ENCODE data around the gene LIPC. TPM values are rescaled to one million over a fixed set of nuclear protein-coding genes. Genes with fewer than 3 reads are reported as not detected.

The LIPC gene
- total and polyA plus RNA-seq, 9 of the 15 experiments (the other 6 are each of a cell fraction or from before 2014, with no cell fraction given) = 0.07 to 0.41 (median 0.11) TPM; not detected in 2

DNA sequence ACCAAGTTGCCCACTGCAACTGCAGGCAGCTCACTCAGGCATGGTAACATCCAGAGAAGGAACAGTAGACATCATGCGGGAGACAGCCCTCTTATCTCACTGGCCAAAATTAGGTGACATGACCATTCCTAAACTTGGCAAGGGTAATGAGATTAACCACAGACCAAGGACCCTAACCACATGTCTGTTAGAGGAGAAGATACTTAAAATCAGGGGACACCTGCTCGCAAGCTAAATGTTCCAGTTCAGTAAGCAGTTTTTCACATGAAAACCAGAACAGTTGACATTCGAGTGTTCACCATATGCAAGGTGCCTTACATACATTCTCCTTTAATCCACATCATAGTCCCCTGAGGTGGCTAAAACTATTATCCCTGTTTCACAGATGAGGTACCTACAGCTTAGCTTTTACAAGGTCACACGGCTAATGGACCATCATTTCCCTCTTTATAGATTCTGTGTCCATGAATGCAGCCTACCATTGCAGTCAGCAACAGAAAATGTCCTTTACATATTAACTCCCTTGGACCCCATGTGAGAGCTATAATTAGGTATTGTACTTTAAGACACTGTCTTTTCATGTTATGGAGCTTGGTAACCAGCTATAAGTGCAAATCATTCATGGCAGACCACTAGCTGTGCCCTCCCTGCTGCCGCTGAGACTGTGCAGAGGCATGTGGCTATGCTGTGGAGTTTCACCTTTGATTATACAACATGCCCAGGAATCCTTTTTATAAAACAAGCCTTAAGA, 154.1 kb downstream of the LIPC start (continued):
- TF ChIP-seq MIER1 (IDR thresholded peaks at IDR 0.05; ENCODE audit: low read depth) = no peak
- TF ChIP-seq, protein P1, sequence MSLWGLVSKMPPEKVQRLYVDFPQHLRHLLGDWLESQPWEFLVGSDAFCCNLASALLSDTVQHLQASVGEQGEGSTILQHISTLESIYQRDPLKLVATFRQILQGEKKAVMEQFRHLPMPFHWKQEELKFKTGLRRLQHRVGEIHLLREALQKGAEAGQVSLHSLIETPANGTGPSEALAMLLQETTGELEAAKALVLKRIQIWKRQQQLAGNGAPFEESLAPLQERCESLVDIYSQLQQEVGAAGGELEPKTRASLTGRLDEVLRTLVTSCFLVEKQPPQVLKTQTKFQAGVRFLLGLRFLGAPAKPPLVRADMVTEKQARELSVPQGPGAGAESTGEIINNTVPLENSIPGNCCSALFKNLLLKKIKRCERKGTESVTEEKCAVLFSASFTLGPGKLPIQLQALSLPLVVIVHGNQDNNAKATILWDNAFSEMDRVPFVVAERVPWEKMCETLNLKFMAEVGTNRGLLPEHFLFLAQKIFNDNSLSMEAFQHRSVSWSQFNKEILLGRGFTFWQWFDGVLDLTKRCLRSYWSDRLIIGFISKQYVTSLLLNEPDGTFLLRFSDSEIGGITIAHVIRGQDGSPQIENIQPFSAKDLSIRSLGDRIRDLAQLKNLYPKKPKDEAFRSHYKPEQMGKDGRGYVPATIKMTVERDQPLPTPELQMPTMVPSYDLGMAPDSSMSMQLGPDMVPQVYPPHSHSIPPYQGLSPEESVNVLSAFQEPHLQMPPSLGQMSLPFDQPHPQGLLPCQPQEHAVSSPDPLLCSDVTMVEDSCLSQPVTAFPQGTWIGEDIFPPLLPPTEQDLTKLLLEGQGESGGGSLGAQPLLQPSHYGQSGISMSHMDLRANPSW (CRISPR knock-in tag; IDR thresholded peaks at IDR 0.05) = no peak
- no peak for TF ChIP-seq ZNF175 (CRISPR knock-in tag; IDR thresholded peaks at IDR 0.05; ENCODE audit: low read depth)
- TF ChIP-seq LCOR (CRISPR knock-in tag; IDR thresholded peaks at IDR 0.05) = 0 out of 2 replicates have a peak, but pooled peaks have one; percentile 68
- TF ChIP-seq NFXL1 (CRISPR knock-in tag; IDR thresholded peaks at IDR 0.05) = no peak

DNA sequence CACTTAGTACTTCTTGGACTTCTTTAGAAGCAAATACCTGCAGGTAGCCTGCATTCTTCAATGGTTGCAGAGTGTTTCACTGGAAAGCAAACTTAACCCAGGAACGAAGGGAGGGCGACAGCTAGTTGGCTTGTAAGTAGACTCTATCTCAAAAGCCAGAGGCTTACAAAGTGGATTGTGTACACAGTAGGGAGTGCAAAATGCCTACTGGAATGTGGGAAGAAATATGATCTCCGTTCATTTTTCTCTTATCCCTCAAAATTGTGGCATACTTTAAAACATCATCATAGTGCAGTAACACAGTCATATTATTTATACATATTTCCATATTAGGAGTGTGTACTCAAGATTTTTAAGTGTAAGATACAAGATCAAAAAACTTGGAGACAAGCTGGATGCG, 155.7 kb downstream of the LIPC start:
- in situ Hi-C loops (cut with MboI) (no loop called here), intact Hi-C loops (cut with micrococcal nuclease) (no loop called here)
- TF ChIP-seq ZNF76 (CRISPR knock-in tag; IDR thresholded peaks at IDR 0.05; ENCODE audit: borderline replicate concordance) = no peak
- TF ChIP-seq, protein P2, sequence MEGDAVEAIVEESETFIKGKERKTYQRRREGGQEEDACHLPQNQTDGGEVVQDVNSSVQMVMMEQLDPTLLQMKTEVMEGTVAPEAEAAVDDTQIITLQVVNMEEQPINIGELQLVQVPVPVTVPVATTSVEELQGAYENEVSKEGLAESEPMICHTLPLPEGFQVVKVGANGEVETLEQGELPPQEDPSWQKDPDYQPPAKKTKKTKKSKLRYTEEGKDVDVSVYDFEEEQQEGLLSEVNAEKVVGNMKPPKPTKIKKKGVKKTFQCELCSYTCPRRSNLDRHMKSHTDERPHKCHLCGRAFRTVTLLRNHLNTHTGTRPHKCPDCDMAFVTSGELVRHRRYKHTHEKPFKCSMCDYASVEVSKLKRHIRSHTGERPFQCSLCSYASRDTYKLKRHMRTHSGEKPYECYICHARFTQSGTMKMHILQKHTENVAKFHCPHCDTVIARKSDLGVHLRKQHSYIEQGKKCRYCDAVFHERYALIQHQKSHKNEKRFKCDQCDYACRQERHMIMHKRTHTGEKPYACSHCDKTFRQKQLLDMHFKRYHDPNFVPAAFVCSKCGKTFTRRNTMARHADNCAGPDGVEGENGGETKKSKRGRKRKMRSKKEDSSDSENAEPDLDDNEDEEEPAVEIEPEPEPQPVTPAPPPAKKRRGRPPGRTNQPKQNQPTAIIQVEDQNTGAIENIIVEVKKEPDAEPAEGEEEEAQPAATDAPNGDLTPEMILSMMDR (IDR thresholded peaks at IDR 0.05 in 2 of 3, conservative IDR thresholded peaks at IDR 0.05 in 1 of 3; ENCODE audit: insufficient read depth in 2 of 3, low read depth in 1 of 3, low read length in 3 of 3) = no peak
- no peak for TF ChIP-seq ADNP (tag; IDR thresholded peaks at IDR 0.05)
- TF ChIP-seq GTF2E2 (tag; IDR thresholded peaks at IDR 0.05) = no peak
- ChIA-PET CTCF (ENCODE audit: low intra/inter-chr PET ratio) (no interaction called here), POLR2A (no interaction called here)
- Histone ChIP-seq H3K9me1 (ENCODE audit: control insufficient read depth, insufficient read depth, low read length) (no peaks in the 10 kb centered on the region), H3K9ac (ENCODE audit: insufficient read depth in 1 of 2, low read depth in 2 of 2, low read length in 2 of 2) (no peak overlapping the region), H3K4me3 (no peak overlapping the region), H3K79me2 (ENCODE audit: control insufficient read depth, insufficient read depth, low read length) (no peaks in the 10 kb centered on the region), H4K20me1 (replicated peaks; ENCODE audit: control insufficient read depth, insufficient read depth, low read length) (no peaks in the 10 kb centered on the region), H3K36me3 (ENCODE audit: control insufficient read depth, insufficient read depth, low read length) (no peaks in the 10 kb centered on the region), H3K9me3 (replicated peaks; ENCODE audit: control insufficient read depth, insufficient read depth, low read depth, low read length) (no peaks in the 10 kb centered on the region; the same call in 1 of the 2 replicates), H3K27me3 (ENCODE audit: control insufficient read depth in 2 of 2, insufficient read depth in 2 of 2, low read length in 2 of 2) (no peaks in the 10 kb centered on the region), H3K4me2 (ENCODE audit: insufficient read depth, low read length) (no peak overlapping the region), H3K27ac (ENCODE audit: extremely low read depth, low read depth, low read length) (no peak overlapping the region), H3K4me1 (replicated peaks in 1 of 2; ENCODE audit: control insufficient read depth in 2 of 2, insufficient read depth in 2 of 2, low read length in 2 of 2) (peaks cover 14 to 28% of the 10 kb centered on the region in 2 experiments; a peak in 4 of 5 replicates), H2AFZ (ENCODE audit: low read depth, low read length) (no peak overlapping the region)
- BruUV-seq (replicated peaks) = no TSS peak
- FAIRE-seq (no peak), DNase-seq (ENCODE audit: extremely low read depth in 1 of 4, low spot score in 3 of 4) (no peak), ATAC-seq (no peak)
- WGBS (ENCODE audit: insufficient coverage, low coverage, missing lambda C conversion rate) = 67% methylated on average over 4 of the region's 4 CpGs
